Fibroblast of the conjunctiva (primary cell): ENCODE data around the gene SLC43A3.

Experiments used
- DNase-seq: peaks from one replicate; pipeline ENCODE4 v3.0.0-alpha.2; 2010; ENCODE audit warnings: low read depth

Gene SLC43A3

GRCh38 chr11:57427727-57428082 is 784 bp upstream of the SLC43A3 start:
- peak; percentile 84 for DNase-seq

- no peak for DNase-seq
Observed at GRCh38 chr11:57426439-57426928, 437 bp downstream of the SLC43A3 start.

- DNase-seq = no peak
Observed at GRCh38 chr11:57425565-57426438, 1.1 kb downstream of the SLC43A3 start.

GRCh38 chr11:57424792-57425564 is 1.9 kb downstream of the SLC43A3 start:
- DNase-seq = peak; percentile 56

- no peak for DNase-seq
Observed at GRCh38 chr11:57424137-57424791, 2.7 kb downstream of the SLC43A3 start.

GRCh38 chr11:57422669-57423068 is 4.3 kb downstream of the SLC43A3 start:
- DNase-seq = no peak

- DNase-seq = no peak
Observed at GRCh38 chr11:57421805-57422204, 5.1 kb downstream of the SLC43A3 start.

GRCh38 chr11:57421066-57421465 is 5.9 kb downstream of the SLC43A3 start:
- no peak for DNase-seq

GRCh38 chr11:57419146-57419545 is 7.8 kb downstream of the SLC43A3 start:
- no peak for DNase-seq

GRCh38 chr11:57418131-57418530 is 8.8 kb downstream of the SLC43A3 start:
- no peak for DNase-seq

- DNase-seq = peak; percentile 46
Observed at GRCh38 chr11:57417056-57417455, 9.9 kb downstream of the SLC43A3 start.

GRCh38 chr11:57416436-57416835 is 10.5 kb downstream of the SLC43A3 start:
- DNase-seq = no peak

- DNase-seq = no peak
Observed at GRCh38 chr11:57414612-57415212, 12.2 kb downstream of the SLC43A3 start.

- no peak for DNase-seq
Observed at GRCh38 chr11:57413681-57414080, 13.2 kb downstream of the SLC43A3 start.

- DNase-seq = peak; percentile 63
Observed at GRCh38 chr11:57410287-57410686, 16.6 kb downstream of the SLC43A3 start.

- DNase-seq = no peak
Observed at GRCh38 chr11:57409321-57410100, 17.4 kb downstream of the SLC43A3 start.

- DNase-seq = no peak
Observed at GRCh38 chr11:57408771-57409170, 18.1 kb downstream of the SLC43A3 start.

GRCh38 chr11:57407941-57408475 is 18.9 kb downstream of the SLC43A3 start:
- DNase-seq = no peak

GRCh38 chr11:57407010-57407920 is 19.7 kb downstream of the SLC43A3 start:
- no peak for DNase-seq

- DNase-seq = no peak
Observed at GRCh38 chr11:57406337-57406904, 20.5 kb downstream of the SLC43A3 start.
